HEK293T (cell line): Measurements from ENCODE around the gene ESYT3.

Experiments
- ARNT ChIP-seq: fragments of 450-650 bp; IDR thresholded peaks from 2 replicates; pipeline ENCODE4 v1.6.1; 2017; ENCODE audit warnings: mild to moderate bottlenecking
- BHLHE40 ChIP-seq: fragments of 450-650 bp; IDR thresholded peaks from 2 replicates; pipeline ENCODE4 v1.6.1; 2016; ENCODE audit warnings: mild to moderate bottlenecking, moderate library complexity, borderline replicate concordance
- CTBP1 ChIP-seq: fragments of 450-650 bp; IDR thresholded peaks from 2 replicates; pipeline ENCODE4 v1.6.1; 2016; ENCODE audit warnings: borderline replicate concordance
- FOXA1 ChIP-seq: fragments of 450-650 bp; IDR thresholded peaks from 2 replicates; pipeline ENCODE4 v1.6.1; 2016; ENCODE audit warnings: mild to moderate bottlenecking
- FOXK2 ChIP-seq: fragments of 450-650 bp; IDR thresholded peaks from 2 replicates; pipeline ENCODE4 v1.6.1; 2016; ENCODE audit warnings: mild to moderate bottlenecking
- FOXM1 ChIP-seq: fragments of 450-650 bp; IDR thresholded peaks from 2 replicates; pipeline ENCODE4 v1.6.1; 2017; ENCODE audit warnings: mild to moderate bottlenecking, borderline replicate concordance
- HDGF ChIP-seq: fragments of 450-650 bp; IDR thresholded peaks from 2 replicates; pipeline ENCODE4 v1.6.1; 2017; ENCODE audit warnings: antibody characterized with exemption, borderline replicate concordance
- LEF1 ChIP-seq: fragments of 450-650 bp; IDR thresholded peaks from 2 replicates; pipeline ENCODE4 v1.6.1; 2017; ENCODE audit warnings: mild to moderate bottlenecking, borderline replicate concordance
- PKNOX1 ChIP-seq: fragments of 450-650 bp; IDR thresholded peaks from 2 replicates; pipeline ENCODE4 v1.6.1; 2016
- SP1 ChIP-seq: fragments of 450-650 bp; IDR thresholded peaks from 2 replicates; pipeline ENCODE4 v1.6.1; 2017
- SUZ12 ChIP-seq: fragments of 450-650 bp; IDR thresholded peaks from 2 replicates; pipeline ENCODE4 v1.6.1; 2016; ENCODE audit warnings: mild to moderate bottlenecking

GRCh38 chr3:138494607-138494929 lies 60.2 kb downstream of the ESYT3 start:
- TF ChIP-seq SP1 (no peak), BHLHE40 (no peak), FOXA1 (no peak), HDGF (no peak), PKNOX1 (no peak), FOXK2 (no peak), SUZ12 (no peak), FOXM1 (no peak), CTBP1 (no peak), LEF1 (no peak), ARNT (no peak)
